Activated T-cell treated with anti-CD3 and anti-CD28 coated beads, Interleukin-2, amount 50 U/mL, for 72 hours (primary cell): ENCODE data around the gene ITGA11. TPM values are rescaled to one million over a fixed set of nuclear protein-coding genes. Genes with fewer than 3 reads are reported as not detected.

ENCODE experiments used
- ATAC-seq, 2 donors: fragments of 150-1000 bp; cut with Tn5 transposase; replicated peaks in 1 of 2; 2 replicates each; pipeline ENCODE4 v1.10.0; 2021; ENCODE audit warnings: moderate library complexity in 2 of 2, mild to moderate bottlenecking in 1 of 2
- DNase-seq, 2 donors: peaks; one replicate each; pipeline ENCODE4 v3.0.0; 2021 to 2022; ENCODE audit warnings: mixed read lengths in 1 of 2
- H3K27ac Mint-ChIP-seq: one replicate; pipeline ENCODE4 v1.8.0; 2022; ENCODE audit warnings: mild to moderate bottlenecking, moderate library complexity, mixed read lengths
- H3K27me3 Mint-ChIP-seq: one replicate; pipeline ENCODE4 v1.8.0; 2022; ENCODE audit warnings: low read depth, mixed read lengths
- H3K36me3 Mint-ChIP-seq, 2 donors: one replicate each; pipeline ENCODE4 v1.8.0; 2022; ENCODE audit warnings: mixed read lengths in 2 of 2, mild to moderate bottlenecking in 1 of 2; ENCODE audit not compliant: insufficient read depth in 2 of 2
- H3K4me1 Mint-ChIP-seq: one replicate; pipeline ENCODE4 v1.8.0; 2022; ENCODE audit warnings: low read depth, mixed read lengths
- H3K4me3 Mint-ChIP-seq, 2 donors: one replicate each; pipeline ENCODE4 v1.8.0; 2022; ENCODE audit warnings: mild to moderate bottlenecking in 2 of 2, mixed read lengths in 2 of 2, moderate library complexity in 2 of 2
- H3K9me3 Mint-ChIP-seq, 2 donors: one replicate each; pipeline ENCODE4 v1.8.0; 2022; ENCODE audit warnings: mixed read lengths in 2 of 2
- total RNA-seq, 2 donors: library from RNA; stranded (reverse); gene quantifications; one replicate each; pipeline ENCODE4 v1.2.3, GENCODE V29; 2022

ITGA11 gene
- total RNA-seq, 2 donors from 2014 or later = 0.58 to 1.6 TPM

DNA sequence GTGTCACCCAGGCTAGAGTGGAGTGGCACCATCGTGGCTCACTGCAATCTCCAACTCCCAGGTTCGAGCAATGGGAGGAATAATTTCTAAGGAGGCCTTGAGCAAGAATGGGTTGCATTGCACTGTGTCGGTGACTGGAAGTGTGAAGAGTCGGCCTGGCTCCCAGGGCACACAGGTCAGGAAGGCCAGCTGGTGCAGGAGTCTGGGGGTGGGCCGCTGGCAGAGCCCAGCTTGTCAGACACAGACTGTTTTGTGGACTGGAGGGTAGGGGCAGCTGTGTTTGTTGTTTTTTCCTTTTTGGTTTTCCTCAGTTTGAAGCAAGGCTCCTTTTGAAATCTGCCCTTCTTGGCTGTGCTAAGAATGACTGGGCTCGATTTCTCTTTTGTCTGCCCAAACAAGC lies 66.2 kb downstream of the ITGA11 start:
- Mint-ChIP-seq H3K4me3 (peak overlapping the region in 1 of 2 donors; percentile 55), H3K27ac (no peak overlapping the region)
- no peak for ATAC-seq

GRCh38 chr15:68365140-68365745 lies 66.7 kb downstream of the ITGA11 start:
- Mint-ChIP-seq H3K9me3 (no peaks in the 10 kb centered on the region), H3K27me3 (peaks cover 7% of the 10 kb centered on the region), H3K27ac (no peak overlapping the region), H3K4me3 (peak overlapping the region; percentile 42 to 55), H3K36me3 (no peaks in the 10 kb centered on the region), H3K4me1 (peaks cover 12% of the 10 kb centered on the region)
- DNase-seq (no peak), ATAC-seq (peak in 1 of 2 donors; percentile 43)

More for the DNA sequence above, 66.2 kb downstream of the ITGA11 start:
- Mint-ChIP-seq H3K9me3 (no peaks in the 10 kb centered on the region), H3K36me3 (no peaks in the 10 kb centered on the region), H3K27me3 (peaks cover 7% of the 10 kb centered on the region), H3K4me1 (peaks cover 12% of the 10 kb centered on the region)
- DNase-seq = no peak

DNA sequence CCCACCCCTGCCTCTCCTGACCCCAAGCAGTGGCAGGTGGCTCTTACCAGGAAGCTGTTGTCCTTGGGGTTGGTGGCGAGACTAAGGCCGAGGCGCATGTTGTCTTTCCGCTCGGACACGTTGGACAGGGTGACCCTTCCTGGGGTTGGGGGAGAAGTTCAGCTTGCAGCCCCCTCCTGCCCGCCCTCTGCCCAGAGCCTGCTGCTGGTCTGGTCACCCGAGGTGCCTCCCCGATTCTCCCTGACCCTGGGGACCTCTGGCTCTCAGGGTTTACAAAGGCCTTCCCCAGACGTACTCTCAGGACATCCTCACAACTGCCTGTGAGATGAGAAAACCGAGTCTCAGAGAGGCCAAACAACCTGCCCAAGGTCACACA lies 67.3 kb downstream of the ITGA11 start:
- Mint-ChIP-seq H3K27me3 (peaks cover 7% of the 10 kb centered on the region), H3K4me3 (peak overlapping the region in 1 of 2 donors; percentile 55), H3K9me3 (no peaks in the 10 kb centered on the region), H3K27ac (no peak overlapping the region), H3K36me3 (no peaks in the 10 kb centered on the region), H3K4me1 (peaks cover 12% of the 10 kb centered on the region)
- DNase-seq (no peak), ATAC-seq (no peak)

- Mint-ChIP-seq H3K36me3 (no peaks in the 10 kb centered on the region), H3K4me3 (no peak overlapping the region), H3K4me1 (peaks cover 12% of the 10 kb centered on the region), H3K27ac (no peak overlapping the region), H3K9me3 (no peaks in the 10 kb centered on the region), H3K27me3 (peaks cover 7% of the 10 kb centered on the region)
- ATAC-seq (no peak), DNase-seq (no peak)
Observed at GRCh38 chr15:68364028-68364659, 67.8 kb downstream of the ITGA11 start.

GRCh38 chr15:68363353-68363752 lies 68.6 kb downstream of the ITGA11 start:
- peaks cover 12% of the 10 kb centered on the region for H3K4me1 Mint-ChIP-seq
- no peaks in the 10 kb centered on the region for H3K9me3 Mint-ChIP-seq
- ATAC-seq (no peak), DNase-seq (no peak)
- no peak overlapping the region for H3K4me3 Mint-ChIP-seq
- H3K27me3 Mint-ChIP-seq = peaks cover 7% of the 10 kb centered on the region
- H3K36me3 Mint-ChIP-seq = no peaks in the 10 kb centered on the region
- no peak overlapping the region for H3K27ac Mint-ChIP-seq

DNA sequence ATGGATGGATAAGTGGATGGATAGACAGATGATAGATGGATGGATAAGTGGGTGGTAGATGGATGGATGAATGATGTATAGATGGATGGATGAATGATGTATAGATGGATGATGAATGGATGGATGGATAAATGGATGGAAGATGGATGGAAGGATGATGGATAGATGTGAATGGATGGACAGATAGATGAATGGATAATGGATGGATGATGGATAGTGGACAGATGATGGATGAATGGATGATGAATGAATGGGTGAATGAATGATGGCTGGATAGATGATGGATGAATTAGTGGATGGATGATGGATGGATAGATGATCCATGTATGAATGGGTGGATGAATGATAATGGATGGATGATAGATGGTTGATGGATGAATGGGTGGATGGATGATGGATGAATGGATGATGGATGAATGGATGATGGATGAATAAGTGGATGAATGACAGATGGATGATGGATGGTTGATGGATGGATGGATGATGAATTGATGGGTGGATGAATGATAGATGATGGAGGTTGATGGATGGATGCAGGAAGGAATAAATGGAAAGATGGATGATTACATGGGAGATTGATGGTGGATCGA lies 69.3 kb downstream of the ITGA11 start:
- H3K36me3 Mint-ChIP-seq = no peaks in the 10 kb centered on the region
- no peak overlapping the region for H3K4me3 Mint-ChIP-seq
- no peak overlapping the region for H3K27ac Mint-ChIP-seq
- H3K27me3 Mint-ChIP-seq = peaks cover 7% of the 10 kb centered on the region
- no peak for ATAC-seq
- H3K9me3 Mint-ChIP-seq = no peaks in the 10 kb centered on the region
- H3K4me1 Mint-ChIP-seq = peaks cover 12% of the 10 kb centered on the region
- DNase-seq = no peak

DNA sequence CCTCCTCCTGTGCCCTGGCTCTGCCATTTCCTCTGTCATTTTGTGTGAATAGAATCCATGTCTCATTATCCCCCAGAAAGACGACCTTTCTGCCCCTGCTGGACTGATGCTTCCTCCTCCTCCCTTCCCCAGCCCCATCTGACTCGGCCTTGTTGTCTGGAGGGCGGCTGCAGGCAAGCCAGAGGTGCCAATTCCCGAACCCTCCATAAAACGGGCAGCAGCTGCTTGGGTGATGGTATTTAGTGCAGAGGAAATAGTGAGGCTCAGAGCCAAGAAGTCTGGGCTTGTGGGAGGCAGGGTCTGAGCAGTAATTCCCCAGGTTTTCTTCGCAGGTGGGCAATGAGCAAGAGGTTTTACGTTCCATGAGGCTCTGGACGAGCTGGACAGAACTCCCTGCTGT lies 71.2 kb downstream of the ITGA11 start:
- Mint-ChIP-seq H3K4me3 (no peak overlapping the region), H3K36me3 (peaks cover 0 to 12% of the 10 kb centered on the region in 2 donors), H3K9me3 (peaks cover 0 to 4% of the 10 kb centered on the region in 2 donors), H3K4me1 (peaks cover 10% of the 10 kb centered on the region), H3K27me3 (no peaks in the 10 kb centered on the region), H3K27ac (no peak overlapping the region)
- no peak for ATAC-seq
- DNase-seq = no peak

- Mint-ChIP-seq H3K4me3 (no peak overlapping the region), H3K9me3 (peaks cover 0 to 4% of the 10 kb centered on the region in 2 donors), H3K36me3 (peaks cover 0 to 12% of the 10 kb centered on the region in 2 donors), H3K27me3 (no peaks in the 10 kb centered on the region), H3K27ac (no peak overlapping the region), H3K4me1 (peaks cover 22% of the 10 kb centered on the region)
- DNase-seq = no peak
- no peak for ATAC-seq
Observed at GRCh38 chr15:68356778-68357177, 75.2 kb downstream of the ITGA11 start.

GRCh38 chr15:68354923-68355322 lies 77.0 kb downstream of the ITGA11 start:
- H3K36me3 Mint-ChIP-seq = peaks cover 0 to 12% of the 10 kb centered on the region in 2 donors
- H3K27ac Mint-ChIP-seq = no peak overlapping the region
- no peak overlapping the region for H3K4me3 Mint-ChIP-seq
- peaks cover 0 to 4% of the 10 kb centered on the region in 2 donors for H3K9me3 Mint-ChIP-seq
- H3K4me1 Mint-ChIP-seq = peaks cover 22% of the 10 kb centered on the region
- ATAC-seq = peak; percentile 54 to 57
- peak in 1 of 2 donors; percentile 12 for DNase-seq
- no peaks in the 10 kb centered on the region for H3K27me3 Mint-ChIP-seq

- Mint-ChIP-seq H3K27me3 (no peaks in the 10 kb centered on the region), H3K36me3 (peaks cover 0 to 12% of the 10 kb centered on the region in 2 donors), H3K4me3 (no peak overlapping the region), H3K9me3 (peaks cover 0 to 4% of the 10 kb centered on the region in 2 donors), H3K4me1 (peaks cover 22% of the 10 kb centered on the region), H3K27ac (no peak overlapping the region)
- ATAC-seq = no peak
- DNase-seq = no peak
Observed at GRCh38 chr15:68354268-68354667, 77.7 kb downstream of the ITGA11 start.

GRCh38 chr15:68353421-68354135 lies 78.4 kb downstream of the ITGA11 start:
- Mint-ChIP-seq H3K27me3 (no peaks in the 10 kb centered on the region), H3K36me3 (peaks cover 0 to 12% of the 10 kb centered on the region in 2 donors), H3K9me3 (peaks cover 0 to 4% of the 10 kb centered on the region in 2 donors), H3K27ac (no peak overlapping the region), H3K4me1 (peaks cover 22% of the 10 kb centered on the region), H3K4me3 (no peak overlapping the region)
- no peak for ATAC-seq
- no peak for DNase-seq

DNA sequence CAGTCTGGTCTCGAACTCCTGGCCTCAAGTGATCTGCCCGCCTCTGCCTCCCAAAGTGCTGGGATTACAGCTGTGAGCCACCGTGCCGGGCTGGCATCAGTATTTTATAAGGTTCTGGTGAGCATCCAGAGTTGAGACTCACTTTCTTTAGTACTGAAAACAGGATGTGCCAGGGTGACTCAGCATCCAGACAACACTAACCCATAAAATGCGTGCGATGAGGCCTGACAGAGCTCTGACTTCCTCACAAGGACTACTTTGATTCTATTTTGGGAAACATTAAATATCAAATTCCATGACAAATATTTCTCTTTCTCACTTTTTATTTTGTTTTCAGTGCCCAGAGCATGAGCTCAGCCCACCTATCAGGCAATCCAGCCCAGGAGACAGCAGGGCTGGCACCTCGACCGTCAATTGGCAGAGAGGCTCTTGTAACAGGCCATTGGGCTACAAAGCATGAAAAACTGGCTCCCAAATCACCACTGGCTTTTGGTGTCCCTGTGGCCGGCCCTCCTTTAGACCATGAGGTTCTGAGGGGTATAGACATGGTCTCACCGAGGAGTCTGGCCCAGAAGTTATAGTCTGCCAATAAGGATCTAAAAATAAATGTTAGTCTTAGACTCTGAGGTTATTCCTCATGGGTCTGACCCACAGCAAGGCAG lies 79.4 kb downstream of the ITGA11 start:
- Mint-ChIP-seq H3K9me3 (peaks cover 0 to 4% of the 10 kb centered on the region in 2 donors), H3K27ac (peak overlapping the region; percentile 77), H3K4me3 (peak overlapping the region; percentile 3 to 16), H3K27me3 (no peaks in the 10 kb centered on the region), H3K36me3 (peaks cover 0 to 12% of the 10 kb centered on the region in 2 donors), H3K4me1 (peaks cover 22% of the 10 kb centered on the region)
- ATAC-seq (peak; percentile 86 to 87), DNase-seq (peak; percentile 42 to 48)

- H3K27me3 Mint-ChIP-seq = no peaks in the 10 kb centered on the region
- no peak for DNase-seq
- H3K27ac Mint-ChIP-seq = no peak overlapping the region
- ATAC-seq = no peak
- peaks cover 20% of the 10 kb centered on the region for H3K4me1 Mint-ChIP-seq
- H3K36me3 Mint-ChIP-seq = no peaks in the 10 kb centered on the region
- no peaks in the 10 kb centered on the region for H3K9me3 Mint-ChIP-seq
- H3K4me3 Mint-ChIP-seq = no peak overlapping the region
Observed at GRCh38 chr15:68349151-68349550, 82.8 kb downstream of the ITGA11 start.
